GM21737 (cell line): ENCODE data around the gene OGDH.
"Not testable (repeated sequence)": the region's sequence is repeated elsewhere in the genome, so short reads cannot be mapped to it uniquely, and the experiment has no call there.

Experiments
- ATAC-seq: cut with Tn5 transposase; IDR thresholded peaks from one replicate; pipeline ENCODE4 v1.9.1; 2021; ENCODE audit warnings: mild to moderate bottlenecking, moderate library complexity; ENCODE audit not compliant: unreplicated experiment

The OGDH gene

GRCh38 chr7:44699598-44699997 is 93.2 kb downstream of the OGDH start:
- not testable (repeated sequence) for ATAC-seq

- ATAC-seq = no peak
Measured at GRCh38 chr7:44700322-44700721, 93.9 kb downstream of the OGDH start.

GRCh38 chr7:44703391-44703790 is 97.0 kb downstream of the OGDH start:
- ATAC-seq = not testable (repeated sequence)

GRCh38 chr7:44703921-44704320 is 97.5 kb downstream of the OGDH start:
- no peak for ATAC-seq

- no peak for ATAC-seq
Measured at GRCh38 chr7:44705434-44705833, 99.0 kb downstream of the OGDH start.

GRCh38 chr7:44706788-44707557 is 100.5 kb downstream of the OGDH start:
- ATAC-seq = no peak

GRCh38 chr7:44707558-44708230 is 101.3 kb downstream of the OGDH start:
- no peak for ATAC-seq

GRCh38 chr7:44709011-44709915 is 102.8 kb downstream of the OGDH start:
- ATAC-seq = no peak

- ATAC-seq = no peak
Measured at GRCh38 chr7:44709945-44710596, 103.6 kb downstream of the OGDH start.

GRCh38 chr7:44711528-44711927 is 105.1 kb downstream of the OGDH start:
- no peak for ATAC-seq

- no peak for ATAC-seq
Measured at GRCh38 chr7:44712012-44712411, 105.6 kb downstream of the OGDH start.

- no peak for ATAC-seq
Measured at GRCh38 chr7:44713141-44713540, 106.7 kb downstream of the OGDH start.

GRCh38 chr7:44713680-44714335 is 107.4 kb downstream of the OGDH start:
- no peak for ATAC-seq

GRCh38 chr7:44716205-44716604 is 109.8 kb downstream of the OGDH start:
- no peak for ATAC-seq

- ATAC-seq = no peak
Measured at GRCh38 chr7:44720301-44720700, 113.9 kb downstream of the OGDH start.

GRCh38 chr7:44724276-44724675 is 117.8 kb downstream of the OGDH start:
- no peak for ATAC-seq

GRCh38 chr7:44726250-44726649 is 119.8 kb downstream of the OGDH start:
- ATAC-seq = not testable (repeated sequence)

- ATAC-seq = no peak
Measured at GRCh38 chr7:44727158-44727936, 120.9 kb downstream of the OGDH start.

- ATAC-seq = no peak
Measured at GRCh38 chr7:44727937-44728262, 121.5 kb downstream of the OGDH start.
